Measurements from ENCODE around the gene GRIK1. TPM values are rescaled to one million over a fixed set of nuclear protein-coding genes. Genes with fewer than 3 reads are reported as not detected.

GRIK1 gene
- total RNA-seq, 4 donors from 2014 or later = 0.13 to 0.97 (median 0.38) TPM

DNA sequence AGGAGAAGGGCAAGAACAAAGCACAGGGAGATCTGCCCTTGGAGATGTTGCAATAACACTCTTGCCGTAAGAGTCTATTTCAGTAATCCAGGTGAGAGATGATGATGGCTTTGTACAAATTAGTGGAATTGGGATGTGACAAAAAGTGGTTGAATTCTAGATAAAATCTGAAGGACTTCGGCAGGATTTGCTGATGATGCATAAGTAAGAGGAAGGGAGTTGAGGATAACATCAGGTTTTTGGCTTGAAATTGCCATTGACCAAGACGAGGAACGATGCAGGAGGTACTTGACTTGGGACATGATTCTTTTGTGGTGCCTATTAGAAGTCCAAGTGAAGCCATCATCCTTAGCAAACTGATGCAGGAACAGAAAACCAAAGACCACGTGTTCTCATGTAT is 238.1 kb downstream of the GRIK1 start:
- WGBS = 88% methylated on average over 5 of the region's 5 CpGs
- no peak overlapping the region for H3K4me3 ChIP-seq
- no peaks in the 10 kb centered on the region for H3K36me3 ChIP-seq
- no peaks in the 10 kb centered on the region for H3K9me3 ChIP-seq
- H3K27me3 ChIP-seq = no peaks in the 10 kb centered on the region
- H3K27ac ChIP-seq = no peak overlapping the region
- TF ChIP-seq CTCF (IDR thresholded peaks at IDR 0.05) (no peak), EP300 (IDR thresholded peaks at IDR 0.05) (no peak), POLR2A (IDR thresholded peaks at IDR 0.05) (no peak), POLR2AphosphoS5 (IDR thresholded peaks at IDR 0.05) (no peak)
- H3K4me1 ChIP-seq = no peaks in the 10 kb centered on the region
- DNase-seq (ENCODE audit: low spot score in 2 of 2) = no peak

- Histone ChIP-seq H3K4me1 (no peaks in the 10 kb centered on the region), H3K27me3 (no peaks in the 10 kb centered on the region), H3K36me3 (no peaks in the 10 kb centered on the region), H3K27ac (no peak overlapping the region), H3K9me3 (no peaks in the 10 kb centered on the region), H3K4me3 (no peak overlapping the region)
- TF ChIP-seq POLR2A (IDR thresholded peaks at IDR 0.05) = no peak
- no peak for TF ChIP-seq CTCF (IDR thresholded peaks at IDR 0.05)
- no peak for TF ChIP-seq EP300 (IDR thresholded peaks at IDR 0.05)
- TF ChIP-seq POLR2AphosphoS5 (IDR thresholded peaks at IDR 0.05) = no peak
- no peak for DNase-seq (ENCODE audit: low spot score in 2 of 2)
- WGBS = 58% methylated on average over 7 of the region's 7 CpGs
Observed at GRCh38 chr21:29697555-29698193, 242.1 kb downstream of the GRIK1 start.

DNA sequence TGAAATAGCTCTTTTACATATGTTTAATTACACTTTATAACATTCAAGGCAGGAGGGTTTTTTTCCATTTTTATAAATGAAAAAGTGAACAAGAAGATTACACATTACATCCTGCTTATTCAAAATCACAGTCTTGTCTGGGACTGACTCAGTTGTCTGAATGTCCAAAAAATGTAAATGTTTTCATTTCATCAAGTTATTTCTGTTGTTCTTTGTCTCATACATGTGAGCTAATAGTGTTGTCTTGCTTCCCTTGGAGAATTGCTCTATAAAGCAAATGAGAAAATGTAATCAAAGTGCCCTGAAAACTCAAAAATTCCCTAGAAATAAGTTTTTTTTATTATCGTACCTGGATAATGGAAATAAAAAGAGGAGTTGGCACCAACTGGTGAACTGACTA is 242.9 kb downstream of the GRIK1 start:
- no peaks in the 10 kb centered on the region for H3K9me3 ChIP-seq
- no peaks in the 10 kb centered on the region for H3K36me3 ChIP-seq
- no peaks in the 10 kb centered on the region for H3K27me3 ChIP-seq
- TF ChIP-seq POLR2A (IDR thresholded peaks at IDR 0.05) (no peak), EP300 (IDR thresholded peaks at IDR 0.05) (no peak), CTCF (IDR thresholded peaks at IDR 0.05) (no peak), POLR2AphosphoS5 (IDR thresholded peaks at IDR 0.05) (no peak)
- no peaks in the 10 kb centered on the region for H3K4me1 ChIP-seq
- DNase-seq (ENCODE audit: low spot score in 2 of 2) = no peak
- WGBS = 76% methylated on average over 1 of the region's 1 CpG
- no peak overlapping the region for H3K4me3 ChIP-seq
- no peak overlapping the region for H3K27ac ChIP-seq

DNA sequence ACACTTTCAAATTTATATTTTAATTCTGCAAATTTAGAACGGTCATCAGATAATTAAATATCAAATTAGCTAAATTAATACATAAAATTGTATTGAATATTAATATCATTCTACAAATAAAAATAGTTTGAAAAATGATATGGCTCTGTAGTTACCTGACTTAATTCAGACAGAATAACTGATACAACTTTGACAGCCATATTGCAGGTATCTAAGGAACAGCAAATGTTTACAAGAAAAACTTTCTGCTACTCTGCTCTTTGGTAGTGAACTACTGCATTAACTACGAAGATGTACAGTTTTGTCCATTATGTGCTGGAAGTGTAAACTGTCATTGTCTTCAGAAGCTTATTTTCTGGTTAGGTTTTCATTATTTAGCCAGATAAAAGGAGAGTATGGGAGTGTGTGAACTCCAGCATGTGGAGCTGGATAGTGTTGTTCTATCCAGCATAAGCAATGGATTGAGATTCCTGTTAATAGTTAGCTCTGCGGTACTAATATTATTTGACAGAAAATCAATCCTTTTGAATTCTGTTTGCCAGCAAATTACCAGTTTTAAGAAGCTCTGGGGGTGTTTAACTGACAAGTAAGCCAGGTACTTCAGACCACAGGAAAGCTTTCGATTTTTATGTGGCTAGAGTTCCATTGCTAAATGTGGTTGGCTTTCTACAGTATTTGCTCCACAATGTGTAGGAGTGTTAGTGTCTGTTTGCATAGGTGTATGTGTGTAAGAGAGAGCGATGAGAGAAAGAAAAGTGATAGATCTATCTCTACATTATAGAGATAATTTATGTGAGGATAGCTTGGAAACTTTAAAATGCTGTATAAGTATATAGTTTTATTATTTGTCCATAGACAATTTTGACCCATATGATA is 247.9 kb downstream of the GRIK1 start:
- H3K36me3 ChIP-seq = no peaks in the 10 kb centered on the region
- no peak for DNase-seq (ENCODE audit: low spot score in 2 of 2)
- H3K4me1 ChIP-seq = no peaks in the 10 kb centered on the region
- TF ChIP-seq POLR2A (IDR thresholded peaks at IDR 0.05) = no peak
- TF ChIP-seq POLR2AphosphoS5 (IDR thresholded peaks at IDR 0.05) = no peak
- no peak for TF ChIP-seq CTCF (IDR thresholded peaks at IDR 0.05)
- TF ChIP-seq EP300 (IDR thresholded peaks at IDR 0.05) = no peak
- no peak overlapping the region for H3K27ac ChIP-seq
- WGBS = 86% methylated on average over 5 of the region's 5 CpGs
- H3K4me3 ChIP-seq = no peak overlapping the region
- no peaks in the 10 kb centered on the region for H3K9me3 ChIP-seq
- no peaks in the 10 kb centered on the region for H3K27me3 ChIP-seq

DNA sequence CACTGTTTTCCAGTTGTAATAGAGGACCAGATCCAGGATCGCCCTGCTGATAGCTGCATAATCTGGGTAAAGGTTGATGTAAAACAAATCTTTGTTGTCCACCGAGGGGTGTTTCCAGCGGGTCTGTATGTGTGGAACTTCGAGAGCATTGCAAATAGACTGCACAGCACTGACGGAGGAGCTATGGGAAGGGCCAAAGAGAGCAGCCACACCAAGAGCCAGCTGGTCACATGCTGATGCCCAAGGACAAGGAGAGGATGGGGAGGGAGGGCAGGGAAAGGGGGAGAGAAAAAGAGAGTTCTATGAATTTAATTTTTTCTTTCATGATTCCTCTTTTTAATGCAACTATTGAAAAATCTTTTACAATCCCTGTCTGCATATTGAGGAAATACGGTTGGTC is 250.0 kb downstream of the GRIK1 start:
- Histone ChIP-seq H3K4me1 (no peaks in the 10 kb centered on the region), H3K9me3 (no peaks in the 10 kb centered on the region), H3K27me3 (no peaks in the 10 kb centered on the region), H3K4me3 (no peak overlapping the region), H3K36me3 (no peaks in the 10 kb centered on the region), H3K27ac (no peak overlapping the region)
- no peak for DNase-seq (ENCODE audit: low spot score in 2 of 2)
- no peak for TF ChIP-seq POLR2AphosphoS5 (IDR thresholded peaks at IDR 0.05)
- TF ChIP-seq POLR2A (IDR thresholded peaks at IDR 0.05) = no peak
- no peak for TF ChIP-seq CTCF (IDR thresholded peaks at IDR 0.05)
- no peak for TF ChIP-seq EP300 (IDR thresholded peaks at IDR 0.05)
- WGBS = 88% methylated on average over 6 of the region's 6 CpGs

Measured in suprapubic skin (tissue), 4 donors.